ENCODE measurements around the gene ZBP1.

Gene ZBP1

GRCh38 chr20:57593134-57593886, 26.9 kb downstream of the ZBP1 start:
- H3K9me3 ChIP-seq (replicated peaks; ENCODE audit: insufficient read depth, low read length), result no peaks in the 10 kb centered on the region
- no peak overlapping the region for H2AFZ ChIP-seq (ENCODE audit: low read length)
- no peaks in the 10 kb centered on the region for H3F3A ChIP-seq (ENCODE audit: insufficient read depth, low read length)
- DNase-seq, result no peak
- TF ChIP-seq EZH2phosphoT487 (IDR thresholded peaks at IDR 0.05; ENCODE audit: low read length) (no peak), EZH2 (optimal IDR thresholded peaks at IDR 0.05; ENCODE audit: low read depth, low read length) (no peak)
- TF ChIP-seq, protein P1, sequence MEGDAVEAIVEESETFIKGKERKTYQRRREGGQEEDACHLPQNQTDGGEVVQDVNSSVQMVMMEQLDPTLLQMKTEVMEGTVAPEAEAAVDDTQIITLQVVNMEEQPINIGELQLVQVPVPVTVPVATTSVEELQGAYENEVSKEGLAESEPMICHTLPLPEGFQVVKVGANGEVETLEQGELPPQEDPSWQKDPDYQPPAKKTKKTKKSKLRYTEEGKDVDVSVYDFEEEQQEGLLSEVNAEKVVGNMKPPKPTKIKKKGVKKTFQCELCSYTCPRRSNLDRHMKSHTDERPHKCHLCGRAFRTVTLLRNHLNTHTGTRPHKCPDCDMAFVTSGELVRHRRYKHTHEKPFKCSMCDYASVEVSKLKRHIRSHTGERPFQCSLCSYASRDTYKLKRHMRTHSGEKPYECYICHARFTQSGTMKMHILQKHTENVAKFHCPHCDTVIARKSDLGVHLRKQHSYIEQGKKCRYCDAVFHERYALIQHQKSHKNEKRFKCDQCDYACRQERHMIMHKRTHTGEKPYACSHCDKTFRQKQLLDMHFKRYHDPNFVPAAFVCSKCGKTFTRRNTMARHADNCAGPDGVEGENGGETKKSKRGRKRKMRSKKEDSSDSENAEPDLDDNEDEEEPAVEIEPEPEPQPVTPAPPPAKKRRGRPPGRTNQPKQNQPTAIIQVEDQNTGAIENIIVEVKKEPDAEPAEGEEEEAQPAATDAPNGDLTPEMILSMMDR (IDR thresholded peaks at IDR 0.05; ENCODE audit: low read length), result no peak
- no peak overlapping the region for H3K9ac ChIP-seq (ENCODE audit: low read length)
- H3K4me2 ChIP-seq (ENCODE audit: low read depth, low read length), result no peak overlapping the region; the same call in 1 of the 2 replicates
- H3K9me2 ChIP-seq (replicated peaks; ENCODE audit: insufficient read depth, low read length), result no peaks in the 10 kb centered on the region
- H3K4me3 ChIP-seq (ENCODE audit: low read length), result no peak overlapping the region
- H4K20me1 ChIP-seq (ENCODE audit: insufficient read depth, low read length), result no peaks in the 10 kb centered on the region; the same call in 1 of the 2 replicates
- no peaks in the 10 kb centered on the region for H3K79me2 ChIP-seq (ENCODE audit: low read length)
- peaks cover 59% of the 10 kb centered on the region for H3K27me3 ChIP-seq (replicated peaks; ENCODE audit: insufficient read depth, low read length)
- H3K36me3 ChIP-seq (replicated peaks; ENCODE audit: insufficient read depth, low read length), result no peaks in the 10 kb centered on the region
- no peaks in the 10 kb centered on the region for H3K4me1 ChIP-seq (ENCODE audit: low read length)
- no peak overlapping the region for H3K27ac ChIP-seq (ENCODE audit: low read length)

GRCh38 chr20:57592263-57593092, 27.7 kb downstream of the ZBP1 start:
- no peak for TF ChIP-seq EZH2 (optimal IDR thresholded peaks at IDR 0.05; ENCODE audit: low read depth, low read length)
- TF ChIP-seq, protein P1 (IDR thresholded peaks at IDR 0.05; ENCODE audit: low read length), result no peak
- TF ChIP-seq EZH2phosphoT487 (IDR thresholded peaks at IDR 0.05; ENCODE audit: low read length), result no peak
- H3K9me3 ChIP-seq (replicated peaks; ENCODE audit: insufficient read depth, low read length), result no peaks in the 10 kb centered on the region
- H4K20me1 ChIP-seq (ENCODE audit: insufficient read depth, low read length), result no peaks in the 10 kb centered on the region; the same call in 1 of the 2 replicates
- H3K4me1 ChIP-seq (ENCODE audit: low read length), result no peaks in the 10 kb centered on the region
- H3K27me3 ChIP-seq (replicated peaks; ENCODE audit: insufficient read depth, low read length), result peaks cover 66% of the 10 kb centered on the region
- DNase-seq, result no peak
- H3F3A ChIP-seq (ENCODE audit: insufficient read depth, low read length), result no peaks in the 10 kb centered on the region
- no peaks in the 10 kb centered on the region for H3K79me2 ChIP-seq (ENCODE audit: low read length)
- no peak overlapping the region for H3K27ac ChIP-seq (ENCODE audit: low read length)
- H3K36me3 ChIP-seq (replicated peaks; ENCODE audit: insufficient read depth, low read length), result no peaks in the 10 kb centered on the region
- no peak overlapping the region for H3K4me2 ChIP-seq (ENCODE audit: low read depth, low read length)
- H3K9ac ChIP-seq (ENCODE audit: low read length), result no peak overlapping the region
- no peak overlapping the region for H3K4me3 ChIP-seq (ENCODE audit: low read length)
- H3K9me2 ChIP-seq (replicated peaks; ENCODE audit: insufficient read depth, low read length), result no peaks in the 10 kb centered on the region
- H2AFZ ChIP-seq (ENCODE audit: low read length), result no peak overlapping the region

GRCh38 chr20:57591289-57592229, 28.7 kb downstream of the ZBP1 start:
- no peak overlapping the region for H3K4me2 ChIP-seq (ENCODE audit: low read depth, low read length)
- H3K27ac ChIP-seq (ENCODE audit: low read length), result no peak overlapping the region
- H3K9me3 ChIP-seq (replicated peaks; ENCODE audit: insufficient read depth, low read length), result no peaks in the 10 kb centered on the region
- no peaks in the 10 kb centered on the region for H3K9me2 ChIP-seq (replicated peaks; ENCODE audit: insufficient read depth, low read length)
- no peaks in the 10 kb centered on the region for H3K36me3 ChIP-seq (replicated peaks; ENCODE audit: insufficient read depth, low read length)
- DNase-seq, result no peak
- TF ChIP-seq, protein P1 (IDR thresholded peaks at IDR 0.05; ENCODE audit: low read length), result no peak
- no peak for TF ChIP-seq EZH2 (optimal IDR thresholded peaks at IDR 0.05; ENCODE audit: low read depth, low read length)
- no peak for TF ChIP-seq EZH2phosphoT487 (IDR thresholded peaks at IDR 0.05; ENCODE audit: low read length)
- H3K79me2 ChIP-seq (ENCODE audit: low read length), result no peaks in the 10 kb centered on the region
- H2AFZ ChIP-seq (ENCODE audit: low read length), result no peak overlapping the region
- H3K27me3 ChIP-seq (replicated peaks; ENCODE audit: insufficient read depth, low read length), result peaks cover 75% of the 10 kb centered on the region
- no peaks in the 10 kb centered on the region for H3K4me1 ChIP-seq (ENCODE audit: low read length)
- H4K20me1 ChIP-seq (ENCODE audit: insufficient read depth, low read length), result no peaks in the 10 kb centered on the region; the same call in 1 of the 2 replicates
- H3F3A ChIP-seq (ENCODE audit: insufficient read depth, low read length), result no peaks in the 10 kb centered on the region
- no peak overlapping the region for H3K9ac ChIP-seq (ENCODE audit: low read length)
- H3K4me3 ChIP-seq (ENCODE audit: low read length), result no peak overlapping the region
